Stimulated activated CD8-positive, alpha-beta memory T cell treated with anti-CD3 and anti-CD28 coated beads, Interleukin-12 subunit alpha, Interleukin-12 subunit beta, amount 100 ng/mL, for 24 hours (primary cell): Measurements from ENCODE around the gene CELSR1.

Source experiments
- DNase-seq: peaks from one replicate; pipeline ENCODE4 v3.0.0-alpha.2; 2020; ENCODE audit errors: extremely low read depth

The CELSR1 gene

DNA sequence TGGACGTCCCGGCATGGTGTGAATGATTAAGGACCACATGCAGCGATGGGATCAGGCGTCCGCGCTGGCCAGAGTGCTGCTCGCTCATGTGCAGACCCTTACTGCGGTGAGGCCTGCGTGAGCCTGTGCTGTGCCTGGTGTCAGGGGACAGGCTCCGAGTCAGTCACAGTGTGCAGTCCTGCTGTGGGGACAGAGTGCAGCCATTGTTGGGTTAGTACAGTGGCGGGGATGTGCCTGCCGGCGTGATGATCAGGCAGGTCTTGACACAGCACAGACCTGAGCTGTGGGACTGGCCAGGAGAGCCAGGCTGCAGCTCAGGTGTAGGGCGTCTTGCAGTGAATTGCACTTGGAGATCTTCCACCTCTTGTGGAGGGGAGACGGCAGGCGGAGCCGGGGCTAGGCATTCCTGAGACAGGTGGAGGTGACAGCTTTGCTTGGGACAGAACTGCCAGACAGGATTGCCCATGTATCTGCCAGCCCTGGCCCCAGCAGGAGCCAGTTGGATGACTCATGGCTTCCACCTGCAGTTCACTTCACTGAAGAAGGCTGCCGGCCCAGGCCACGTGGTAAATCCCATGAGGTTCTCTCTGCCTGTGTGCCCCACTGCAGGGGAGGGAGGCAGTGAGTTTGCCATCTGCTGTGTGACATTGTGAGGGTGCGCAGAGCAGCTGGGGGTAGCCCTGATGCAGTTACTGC lies 184.6 kb downstream of the CELSR1 start:
- no peak for DNase-seq

DNA sequence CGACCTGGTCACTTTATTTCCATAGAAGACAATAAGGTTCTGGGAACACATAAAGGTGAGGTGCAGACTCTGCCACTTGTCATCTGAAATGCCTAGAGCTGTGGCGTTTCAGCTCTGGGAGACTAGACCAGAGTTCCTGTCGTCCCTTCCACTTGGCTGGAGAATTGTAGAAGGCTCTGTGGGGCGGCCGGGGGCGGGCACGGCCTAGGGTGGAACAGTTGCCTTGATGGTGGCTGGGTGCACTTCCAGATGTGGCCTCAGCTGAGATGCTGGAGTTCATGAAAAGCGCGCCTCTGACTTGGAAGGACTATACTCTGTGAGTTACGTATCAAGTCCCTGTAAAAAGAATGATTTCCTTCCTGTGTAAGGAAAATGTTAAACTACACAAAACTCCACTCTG lies 185.1 kb downstream of the CELSR1 start:
- no peak for DNase-seq

DNA sequence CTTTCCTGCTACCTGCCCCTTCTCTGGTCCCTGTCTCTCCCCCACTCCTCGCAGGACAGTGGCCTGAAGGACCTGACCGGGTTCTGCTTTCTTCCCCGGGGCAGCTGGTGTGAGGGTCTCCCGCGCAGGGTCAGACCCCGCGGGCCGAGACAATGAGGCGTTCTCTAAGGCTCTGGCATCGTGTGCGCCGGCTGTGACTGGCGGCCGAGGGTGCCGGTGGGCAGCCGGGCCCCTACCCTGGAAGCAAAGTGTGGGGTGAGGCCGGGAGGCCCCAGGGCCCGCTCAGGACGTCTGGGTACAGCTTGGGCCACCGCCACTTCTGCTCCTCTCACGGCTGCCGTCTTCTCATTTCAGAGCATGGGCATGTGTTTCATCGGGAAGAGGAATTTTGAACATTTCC lies 185.7 kb downstream of the CELSR1 start:
- no peak for DNase-seq

DNA sequence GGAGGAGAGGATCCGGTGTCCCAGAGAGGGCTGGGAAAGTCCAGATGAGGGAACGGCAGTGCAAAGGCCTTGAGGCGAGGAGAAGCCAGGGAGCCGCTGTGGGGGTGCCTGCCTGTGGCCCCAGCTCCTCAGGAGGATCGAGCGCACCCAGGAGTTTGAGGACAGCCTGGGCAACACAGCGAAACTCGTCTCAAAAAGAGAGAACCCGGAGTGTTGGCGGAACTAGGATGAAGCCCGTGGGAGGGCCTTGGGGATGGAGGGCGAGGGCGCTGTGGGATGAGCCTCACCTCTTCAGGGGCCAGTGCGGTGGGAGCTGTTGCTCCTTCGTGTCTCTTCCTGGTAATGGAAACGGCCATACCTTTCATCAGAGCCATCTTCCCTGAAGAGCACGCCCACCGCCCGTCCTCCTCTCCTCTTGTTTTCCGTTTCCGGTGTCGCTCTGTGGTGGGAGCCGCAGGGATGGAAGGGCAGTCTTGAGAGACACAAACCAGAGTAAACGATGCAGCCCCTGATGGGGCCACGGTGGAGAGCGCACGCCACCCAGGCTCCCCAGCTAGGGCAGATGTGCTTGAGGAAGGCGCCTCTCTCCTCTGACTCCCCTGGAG lies 186.2 kb downstream of the CELSR1 start:
- no peak for DNase-seq

DNA sequence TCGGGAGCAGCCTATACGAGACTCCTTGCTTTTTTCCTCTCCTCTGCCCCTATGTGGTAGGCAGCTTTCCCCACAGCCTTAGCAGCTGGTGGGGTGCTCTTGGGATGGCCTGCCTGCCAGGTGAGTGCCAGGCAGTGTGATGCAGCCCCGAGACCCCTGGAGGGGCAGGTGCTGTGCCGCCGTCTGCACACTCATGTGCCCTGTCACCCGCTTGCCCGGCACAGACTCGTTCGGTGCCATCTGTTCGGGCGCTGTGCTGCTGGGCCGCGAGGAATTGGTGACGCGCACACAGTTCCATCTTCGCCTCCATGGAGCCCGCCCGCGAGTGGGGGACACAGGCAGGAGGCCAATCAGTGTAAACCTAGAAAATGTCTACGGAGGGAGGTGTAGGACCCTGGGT lies 186.8 kb downstream of the CELSR1 start:
- no peak for DNase-seq

DNA sequence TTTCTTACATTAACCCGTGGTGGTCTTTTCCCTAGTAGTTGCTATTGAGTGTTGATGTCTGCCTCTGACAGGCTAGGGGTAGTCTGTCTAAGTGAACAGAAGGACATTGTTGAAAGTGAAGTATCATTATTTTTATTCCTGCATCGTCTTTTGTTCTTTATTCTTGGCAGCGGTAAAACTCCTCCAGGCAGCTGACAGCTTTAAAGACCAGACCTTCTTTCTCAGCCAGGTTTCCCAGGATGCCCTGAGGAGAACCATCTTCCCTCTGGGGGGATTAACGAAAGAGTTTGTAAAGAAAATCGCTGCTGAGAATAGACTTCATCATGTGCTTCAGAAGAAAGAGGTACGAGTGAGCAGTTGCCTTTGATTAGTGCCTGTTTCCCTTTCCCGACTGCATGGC lies 187.3 kb downstream of the CELSR1 start:
- DNase-seq, result no peak

DNA sequence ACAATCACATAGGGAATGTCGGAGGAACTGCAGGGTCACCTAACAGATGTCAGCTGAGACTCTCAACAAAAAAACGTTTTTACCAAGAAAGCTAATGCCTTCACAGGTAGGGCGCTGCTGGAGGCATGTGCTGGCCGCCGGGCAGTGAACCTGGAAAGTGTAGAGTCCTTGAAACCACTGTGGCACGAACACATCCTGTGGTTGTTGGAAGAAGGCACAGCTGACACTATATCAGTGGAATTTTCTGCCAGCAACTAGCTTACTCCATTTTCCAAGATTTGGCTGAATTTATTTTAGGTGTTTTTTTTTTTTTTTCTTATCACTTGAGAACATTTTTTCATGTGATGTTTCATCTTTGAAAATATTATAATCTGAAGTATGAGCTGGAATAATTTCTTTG lies 187.7 kb downstream of the CELSR1 start:
- no peak for DNase-seq

DNA sequence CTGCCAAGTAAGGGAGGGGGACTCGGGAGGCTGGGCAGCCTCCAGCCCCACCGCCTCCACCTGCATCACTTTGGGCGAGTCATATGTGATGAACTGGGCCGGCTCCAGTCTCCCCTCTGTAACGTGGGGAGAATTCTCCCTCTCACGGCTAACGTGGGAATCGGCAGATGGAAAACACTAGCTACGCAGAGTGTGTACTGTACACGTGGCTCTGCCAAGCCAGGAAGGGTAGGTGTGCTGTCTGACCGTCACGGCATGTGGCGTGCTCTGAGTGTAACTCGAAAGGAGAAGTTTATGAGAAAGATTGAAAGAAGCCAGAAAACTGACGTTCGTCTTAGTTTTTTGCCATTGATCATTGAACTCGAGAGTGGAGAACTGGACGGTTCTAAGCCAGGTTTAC lies 188.2 kb downstream of the CELSR1 start:
- no peak for DNase-seq

DNA sequence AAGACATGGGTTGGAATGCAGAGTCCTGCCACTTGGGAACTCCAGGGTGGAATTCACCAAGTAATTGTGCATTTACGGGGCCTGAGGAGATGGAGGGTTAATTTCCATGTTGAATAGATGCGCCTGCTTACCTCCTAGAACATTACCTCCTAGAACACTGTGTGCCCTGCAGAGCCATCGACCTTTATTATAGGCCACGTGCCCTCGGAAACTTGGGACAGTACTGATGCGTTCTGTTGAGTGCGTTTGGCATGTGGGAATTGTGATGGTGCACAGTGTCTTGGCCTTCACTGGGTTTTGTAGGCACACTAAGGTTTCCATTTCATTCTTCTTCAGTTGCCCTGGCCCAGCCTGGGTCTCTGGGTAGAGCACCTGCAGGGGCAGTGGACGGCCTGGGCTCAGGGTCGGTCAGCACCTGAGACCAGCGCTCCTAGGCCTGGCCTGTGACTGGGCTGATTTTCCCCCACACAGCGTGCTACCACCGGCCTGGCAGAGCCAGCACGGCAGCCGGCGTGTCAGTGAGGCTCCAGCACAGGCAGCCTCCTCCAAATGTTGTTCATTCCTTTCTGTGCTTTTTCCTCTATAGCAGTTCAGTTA lies 189.2 kb downstream of the CELSR1 start:
- no peak for DNase-seq

DNA sequence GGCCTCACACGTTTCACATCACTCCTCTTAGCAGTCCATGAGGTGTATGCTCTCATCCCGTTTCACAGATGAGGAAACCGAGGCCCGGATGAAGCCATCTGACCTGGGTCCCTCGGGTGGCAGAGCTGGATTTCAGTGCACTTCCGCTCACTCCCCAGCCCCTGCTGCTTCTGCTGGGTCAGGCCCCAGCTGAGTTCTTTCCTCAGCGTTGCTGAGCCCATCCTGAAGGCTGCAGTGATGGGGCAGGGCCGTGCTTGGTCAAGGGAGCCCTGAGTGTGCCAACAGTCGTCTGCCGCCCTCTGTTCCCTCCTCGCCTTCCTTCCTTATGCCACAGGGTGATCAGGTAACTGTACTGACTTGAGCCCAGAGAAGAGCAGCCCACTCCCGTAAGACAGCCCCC lies 189.8 kb downstream of the CELSR1 start:
- no peak for DNase-seq

DNA sequence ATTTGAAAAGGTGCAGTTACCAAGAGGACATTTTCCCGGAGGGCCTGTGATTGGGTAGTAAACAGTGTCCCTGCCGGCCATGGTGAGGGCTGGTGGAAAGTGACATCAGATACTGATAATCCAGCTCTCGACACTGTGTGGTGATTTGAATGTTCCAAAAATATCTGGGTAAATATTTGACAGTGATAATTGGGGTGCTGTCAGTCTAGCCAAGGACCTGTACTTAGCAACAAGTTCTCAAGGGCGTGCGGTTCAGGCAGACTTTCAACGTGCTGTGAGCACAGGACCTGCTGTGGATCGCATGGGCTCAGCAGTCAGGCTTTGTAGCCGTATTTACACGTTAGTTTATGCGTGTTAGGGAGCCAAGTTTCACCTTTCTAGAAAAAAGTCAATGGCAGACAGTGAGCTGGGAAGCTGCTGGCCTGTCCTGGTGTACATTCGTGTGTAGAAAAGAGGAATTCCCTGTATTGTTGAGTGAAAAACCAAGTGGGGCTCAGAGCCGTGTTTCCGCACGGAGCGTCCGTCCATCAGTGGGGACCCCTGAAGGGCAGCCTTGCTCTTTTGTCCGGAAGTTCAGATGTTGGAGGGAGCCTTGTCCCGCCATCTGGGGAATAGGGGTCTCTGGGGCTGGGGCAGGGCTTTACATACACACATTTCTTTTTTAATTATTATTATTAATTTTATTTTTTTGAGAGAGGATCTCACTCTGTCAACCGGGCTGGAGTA lies 190.6 kb downstream of the CELSR1 start:
- no peak for DNase-seq

DNA sequence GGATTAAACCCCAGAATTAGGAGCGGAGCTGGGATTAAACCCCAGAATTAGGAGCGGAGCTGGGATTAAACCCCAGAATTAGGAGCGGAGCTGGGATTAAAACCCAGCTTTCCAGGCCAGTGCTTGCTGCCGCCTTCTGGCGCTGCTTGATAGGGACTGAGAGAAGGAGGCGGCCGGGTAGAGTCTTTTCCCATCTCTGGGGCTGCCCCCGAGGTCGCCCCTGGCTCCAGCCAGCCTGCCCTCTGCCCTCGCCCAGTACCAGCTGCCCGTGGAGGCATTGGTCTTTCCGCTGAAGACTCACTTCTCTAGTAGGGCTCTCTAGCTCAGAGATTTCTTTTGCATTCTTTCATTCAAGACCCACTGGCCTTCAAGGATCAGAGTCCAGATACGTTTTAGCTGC lies 196.7 kb downstream of the CELSR1 start:
- no peak for DNase-seq

DNA sequence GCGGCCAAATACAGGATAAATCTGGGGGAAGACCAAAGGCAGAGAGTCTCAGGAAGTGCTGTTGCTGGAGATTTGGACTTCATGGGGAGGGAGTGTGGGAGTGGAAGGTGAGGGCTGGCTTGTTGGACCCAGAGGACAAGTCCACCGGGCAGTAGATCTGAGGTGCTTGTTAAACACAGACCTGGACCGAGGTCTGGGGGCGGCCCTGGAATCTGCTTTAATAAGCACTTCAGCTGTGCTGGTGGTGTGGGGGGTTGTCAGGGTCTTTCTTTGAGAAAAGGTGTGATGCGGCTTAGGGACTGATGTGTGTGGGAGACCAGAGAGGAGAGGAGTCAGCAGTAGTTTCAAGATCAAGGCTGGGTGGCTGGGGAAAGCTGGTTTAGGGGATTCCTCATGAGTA lies 197.5 kb downstream of the CELSR1 start:
- no peak for DNase-seq

DNA sequence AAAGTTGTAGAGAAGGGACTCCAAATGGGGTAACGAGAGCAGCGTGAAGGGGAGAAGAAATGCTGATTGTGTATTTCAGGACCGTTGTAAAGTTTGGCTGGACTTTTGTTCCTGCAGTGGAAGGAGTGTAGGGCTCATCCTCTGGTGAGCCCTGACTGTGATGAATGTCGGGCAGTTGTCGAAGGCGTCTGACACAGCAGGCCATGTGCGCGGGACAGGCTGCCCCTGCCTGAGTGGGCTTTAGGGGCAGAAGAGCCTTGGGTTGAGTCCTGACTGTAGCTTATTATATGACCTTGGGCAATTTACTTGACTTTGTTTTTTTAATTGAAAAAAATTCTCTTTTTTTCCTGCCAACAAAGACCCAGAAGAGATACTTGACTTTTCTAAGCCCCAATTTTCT lies 198.8 kb downstream of the CELSR1 start:
- DNase-seq, result no peak

DNA sequence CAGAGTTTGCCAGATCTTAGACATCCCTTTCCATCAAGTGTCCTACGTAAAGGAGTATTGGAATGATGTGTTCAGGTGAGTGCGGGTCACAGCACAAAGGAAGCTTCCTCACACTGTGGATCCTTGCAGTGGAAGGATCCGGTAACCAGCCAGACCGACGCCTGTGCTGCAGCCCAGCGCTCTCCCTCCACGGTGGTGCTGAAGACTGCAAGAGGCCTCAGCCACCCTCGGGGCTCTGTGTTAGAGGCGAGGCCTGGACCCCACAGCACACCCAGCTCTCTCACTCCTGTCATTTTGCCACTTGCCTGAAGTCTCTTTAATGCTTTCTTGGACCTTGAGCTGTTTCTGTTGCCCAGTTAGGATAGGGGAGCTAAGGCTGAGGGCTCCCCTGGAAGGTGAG lies 199.6 kb downstream of the CELSR1 start:
- no peak for DNase-seq

DNA sequence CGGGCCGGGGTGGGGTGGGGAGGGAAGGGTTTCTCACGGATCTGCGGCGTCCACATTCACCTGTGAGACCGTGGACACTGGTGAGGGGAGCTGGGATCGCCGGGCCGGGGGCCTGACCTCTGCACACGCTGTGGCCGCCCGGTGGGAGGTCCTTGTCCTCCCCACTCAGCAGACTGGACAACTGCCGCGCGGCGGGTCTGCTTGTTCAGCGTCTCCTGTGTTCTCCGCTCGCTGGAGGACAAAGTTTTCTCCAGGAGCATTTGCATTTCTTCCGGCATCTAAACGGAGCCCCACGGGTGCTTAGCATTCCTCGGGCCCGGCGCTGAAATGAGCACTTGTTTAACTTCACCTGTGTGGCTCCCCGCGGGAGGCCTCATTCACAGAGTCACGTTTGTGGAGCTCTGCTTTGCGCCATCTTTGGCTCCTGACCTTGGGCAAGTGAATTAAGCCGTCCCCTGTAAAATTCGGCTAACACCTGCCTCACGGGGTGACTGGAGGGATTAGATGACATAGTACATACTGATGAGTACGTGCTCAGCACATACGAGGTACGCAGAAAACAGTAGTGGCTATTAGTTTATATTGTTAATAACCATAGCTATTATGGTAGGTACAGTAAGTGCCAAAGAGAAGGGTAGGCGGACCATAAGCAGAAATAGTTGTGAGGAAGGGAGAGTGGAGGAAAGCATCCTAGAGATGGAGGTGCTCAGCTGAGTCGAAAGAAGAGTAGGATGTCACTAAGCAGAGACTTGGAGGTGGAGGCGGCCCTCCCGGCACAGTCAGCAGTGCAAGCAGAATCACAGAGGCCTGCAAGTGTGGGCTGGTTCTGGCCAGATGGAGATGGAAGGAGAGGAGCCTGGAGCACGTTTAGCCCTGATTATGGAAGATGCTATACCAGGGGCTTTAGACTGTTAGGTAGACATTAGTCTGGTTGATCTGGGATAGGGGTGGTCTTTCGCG lies 201.0 kb downstream of the CELSR1 start:
- DNase-seq, result no peak

DNA sequence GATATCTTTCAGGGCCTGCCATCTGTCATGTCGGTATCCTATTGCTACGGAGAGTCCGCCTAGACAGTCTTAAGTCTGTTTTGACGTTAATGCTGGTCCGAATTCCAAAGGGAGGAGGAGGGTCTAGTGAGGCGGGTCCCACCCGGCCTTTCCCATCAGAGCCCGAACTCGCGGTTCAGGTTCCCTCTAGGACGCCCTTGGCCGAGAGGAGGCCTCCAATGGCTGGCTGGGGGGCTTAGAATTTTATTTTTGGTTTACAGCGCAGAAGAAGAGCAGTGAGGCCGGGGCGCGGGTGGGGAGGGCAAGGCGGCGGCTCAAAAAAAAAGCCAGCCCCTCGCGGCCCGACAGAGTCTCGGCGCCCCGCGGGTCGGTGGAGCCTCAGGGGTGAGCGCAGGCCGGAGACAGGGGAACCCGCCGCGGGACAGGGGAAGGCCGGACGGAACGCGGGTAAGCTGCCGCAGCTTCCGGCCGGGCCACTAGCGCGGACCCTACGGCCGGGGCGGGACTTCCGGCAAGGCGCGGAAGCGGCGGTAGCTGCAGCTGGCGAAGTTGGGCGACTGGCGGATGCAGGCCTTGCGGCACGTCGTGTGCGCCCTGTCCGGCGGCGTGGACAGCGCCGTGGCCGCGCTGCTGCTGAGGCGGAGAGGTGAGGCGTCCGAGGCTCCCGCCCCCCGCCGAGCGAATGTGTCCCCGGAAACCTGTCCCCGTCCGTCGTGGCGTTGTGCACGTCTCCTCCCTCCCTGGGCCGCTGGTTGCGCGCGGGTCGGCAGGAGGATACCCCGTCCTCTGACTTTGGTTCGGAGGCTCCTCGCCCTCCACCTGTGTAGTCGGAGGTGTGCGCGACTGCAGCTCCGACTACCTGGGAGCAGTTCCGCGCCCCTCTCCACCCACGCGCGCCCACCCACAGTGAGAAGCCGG lies 202.0 kb downstream of the CELSR1 start, which contains the start of gene TRMU:
TSS of gene TRMU (plus strand) at position 514 of the 918 bp plus-strand sequence. CDS start at position 565, 51 bp downstream.
- peak; percentile 39 for DNase-seq

DNA sequence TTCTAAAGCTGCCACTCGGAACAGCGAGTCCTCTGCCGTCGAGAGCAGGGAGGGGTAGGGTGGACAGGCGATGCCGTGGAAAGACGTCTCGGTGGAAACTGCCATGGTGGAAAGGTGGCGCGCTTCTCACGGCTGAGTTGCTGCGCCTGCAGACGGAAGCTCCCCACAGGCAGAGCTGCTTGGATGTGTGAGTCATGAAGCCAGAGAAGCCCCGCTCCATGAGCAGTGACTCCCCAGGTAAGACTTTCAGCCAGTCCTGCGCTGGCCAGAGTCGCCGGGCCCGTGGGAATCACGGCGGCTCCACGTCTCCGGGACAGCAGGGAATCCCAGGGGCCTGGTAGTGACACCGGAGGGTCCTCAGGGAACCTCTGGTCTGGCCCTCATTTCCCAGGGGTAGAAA lies 205.9 kb downstream of the CELSR1 start:
- DNase-seq, result no peak

DNA sequence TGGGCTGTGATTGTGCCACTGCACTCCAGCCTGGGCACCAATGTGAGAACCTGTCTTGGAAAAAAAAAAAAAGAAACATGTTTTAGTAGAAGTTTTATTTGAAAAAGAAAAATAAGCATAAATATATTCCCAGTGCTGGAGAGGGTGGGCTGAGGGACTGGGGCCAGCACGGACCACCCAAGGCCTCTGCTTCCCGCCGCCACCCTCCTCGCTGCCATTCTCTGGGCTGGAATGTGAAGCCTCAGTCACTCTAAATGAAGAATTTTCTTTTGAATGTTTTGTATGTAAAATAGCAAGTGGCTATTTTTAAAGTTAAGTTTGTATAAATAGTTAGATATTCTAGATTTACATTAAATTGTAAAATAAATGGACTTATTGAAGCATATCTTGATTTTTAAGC lies 207.0 kb downstream of the CELSR1 start:
- no peak for DNase-seq

DNA sequence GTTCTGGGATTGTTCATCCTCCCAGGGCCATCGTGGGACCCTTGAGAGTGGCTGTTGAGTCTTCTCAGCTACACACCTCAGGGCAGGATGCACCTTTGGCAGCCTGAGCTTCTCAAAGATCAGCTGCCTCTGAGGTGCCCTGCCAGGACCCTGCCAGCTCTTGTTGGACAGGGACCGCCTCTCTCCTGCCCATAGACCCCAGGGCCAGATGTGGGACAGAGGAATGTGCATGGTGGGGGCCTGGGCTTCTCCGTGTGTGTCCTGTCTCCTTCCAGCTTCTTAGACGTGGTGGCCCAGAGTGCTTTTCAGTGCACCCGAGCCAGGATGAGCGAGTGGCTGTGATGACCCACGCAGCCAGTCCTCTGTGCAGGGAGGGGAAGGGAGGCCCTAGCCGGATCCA lies 207.8 kb downstream of the CELSR1 start:
- no peak for DNase-seq

DNA sequence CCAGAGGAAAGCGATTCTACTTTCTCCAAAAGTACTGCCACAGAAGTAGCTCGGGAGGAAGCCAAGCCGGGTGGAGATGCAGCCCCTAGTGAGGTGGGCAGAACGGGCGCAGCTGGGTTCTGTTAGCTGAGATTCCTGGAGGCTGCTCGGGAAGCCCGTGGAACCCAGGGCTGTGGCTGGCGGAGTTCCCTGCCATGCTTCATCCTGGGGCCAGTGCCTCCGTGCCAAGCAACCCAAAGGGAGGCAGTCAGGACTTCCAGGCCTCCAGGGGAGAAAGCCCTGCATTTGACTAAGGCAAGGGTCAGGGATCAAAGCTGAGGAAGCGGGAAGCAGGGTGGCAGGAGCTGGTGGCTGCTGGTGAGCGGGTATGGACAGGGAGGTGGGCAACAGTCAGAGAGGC lies 208.6 kb downstream of the CELSR1 start:
- no peak for DNase-seq
